HG03558 (cell line): ENCODE measurements around the gene SFMBT2.
"Not testable (repeated sequence)": the region's sequence is repeated elsewhere in the genome, so short reads cannot be mapped to it uniquely, and the experiment has no call there.

ENCODE experiments used
- ATAC-seq: cut with Tn5 transposase; IDR thresholded peaks from one replicate; pipeline ENCODE4 v1.9.1; 2021; ENCODE audit warnings: moderate number of reproducible peaks; ENCODE audit not compliant: unreplicated experiment; ENCODE audit errors: extremely low read depth

The SFMBT2 gene

DNA sequence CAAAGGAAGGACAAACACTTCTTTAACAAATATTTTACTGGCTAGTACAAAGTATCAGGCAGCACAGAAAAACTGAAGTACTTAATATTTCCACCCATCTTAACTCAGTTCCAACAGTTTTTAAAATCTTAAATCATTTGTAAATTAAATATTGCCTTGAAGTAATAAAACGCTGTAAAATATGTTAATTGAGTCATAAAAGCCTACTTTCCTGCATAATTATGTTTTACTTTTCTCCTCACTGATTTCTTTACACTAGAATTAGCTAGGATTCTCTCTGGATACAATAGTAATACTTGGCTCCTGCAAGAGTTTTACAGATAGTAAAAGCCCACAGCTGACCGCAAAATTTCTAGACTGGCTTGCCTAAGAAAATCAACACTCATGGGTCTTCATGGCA, 74.9 kb downstream of the SFMBT2 start:
- no peak for ATAC-seq

DNA sequence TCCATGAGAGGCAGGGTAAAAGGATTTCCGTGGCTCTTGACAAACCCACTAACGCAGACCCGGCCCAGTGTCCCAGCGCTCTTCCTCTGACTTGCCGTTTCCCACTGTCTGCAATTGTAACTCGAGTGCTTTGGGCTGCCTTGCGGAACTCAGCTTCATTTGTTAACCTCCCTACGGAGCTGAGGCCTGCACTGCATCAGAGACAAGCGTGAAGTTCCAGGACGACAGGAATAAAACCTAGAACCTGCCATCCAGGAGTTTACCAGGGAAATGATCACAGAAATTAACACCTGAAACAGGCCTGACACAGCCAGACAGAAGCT, 76.2 kb downstream of the SFMBT2 start:
- no peak for ATAC-seq

DNA sequence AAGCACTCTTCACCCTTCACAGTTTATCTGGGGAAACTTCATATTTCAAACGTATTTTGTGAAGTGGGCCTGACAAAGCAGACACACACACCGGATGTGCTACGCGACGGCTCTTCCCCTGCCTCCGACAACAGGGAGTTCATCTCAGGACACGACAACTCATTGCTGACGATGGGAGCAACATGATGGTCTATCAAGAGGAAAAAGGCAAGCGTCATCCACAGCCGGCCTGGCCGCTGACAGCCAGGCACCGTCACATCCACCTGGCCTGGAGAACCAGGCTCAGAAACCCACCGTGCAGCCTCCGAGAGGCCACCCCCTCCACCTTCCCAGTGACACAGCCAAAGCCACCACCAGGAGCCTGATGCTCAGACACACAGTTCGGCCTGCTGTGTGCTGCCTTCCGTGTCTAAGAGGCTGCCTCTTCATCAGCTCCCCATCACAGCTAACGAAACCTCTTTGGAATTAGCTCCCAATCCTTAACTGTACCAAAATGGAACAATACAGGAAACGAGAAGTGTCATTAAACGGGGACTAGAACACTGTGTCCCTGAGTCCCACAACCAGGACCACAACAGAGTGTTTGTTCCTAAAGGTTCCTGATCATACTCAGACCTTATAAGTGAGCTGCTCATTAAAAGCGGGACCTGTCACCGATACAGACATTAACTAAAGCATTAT, 76.7 kb downstream of the SFMBT2 start:
- ATAC-seq: no peak

DNA sequence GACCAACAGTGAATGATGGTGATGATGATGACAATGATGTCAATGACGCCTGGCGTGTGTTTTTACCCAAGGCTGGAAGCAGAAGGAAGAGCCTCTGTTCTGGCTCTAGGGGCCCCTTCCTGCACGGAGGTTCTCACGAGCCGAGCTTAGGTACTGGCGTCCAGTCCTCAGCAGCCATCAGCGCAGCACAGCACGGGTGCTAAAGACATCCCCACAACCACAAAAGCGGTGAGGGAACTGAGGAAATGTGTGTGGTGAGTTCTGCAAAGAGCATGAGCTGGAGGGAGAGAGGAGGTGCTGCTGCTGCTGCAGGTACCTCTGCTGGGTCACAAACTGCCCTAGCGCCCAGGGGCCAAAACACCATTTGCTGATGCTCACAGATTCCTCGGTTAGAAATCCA, 81.6 kb downstream of the SFMBT2 start:
- no peak for ATAC-seq

DNA sequence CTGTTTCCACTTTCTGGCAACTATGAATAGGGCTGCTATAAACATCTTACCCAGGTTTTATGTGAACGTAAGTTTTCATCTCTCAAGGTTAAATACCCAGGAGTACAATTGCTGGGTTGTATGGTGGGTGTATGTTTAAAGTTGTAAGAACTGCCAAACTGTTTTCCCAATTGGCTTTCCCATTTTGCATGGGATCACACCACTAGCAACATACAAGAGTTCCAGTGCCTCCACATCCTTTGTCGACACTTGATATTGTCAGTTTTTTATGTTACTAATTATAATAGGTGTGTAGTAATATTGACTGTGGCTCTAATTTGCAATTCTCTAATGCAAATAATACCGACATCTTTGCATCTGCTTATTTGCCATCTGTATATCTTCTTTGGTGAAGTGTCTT, 82.9 kb downstream of the SFMBT2 start:
- no peak for ATAC-seq

DNA sequence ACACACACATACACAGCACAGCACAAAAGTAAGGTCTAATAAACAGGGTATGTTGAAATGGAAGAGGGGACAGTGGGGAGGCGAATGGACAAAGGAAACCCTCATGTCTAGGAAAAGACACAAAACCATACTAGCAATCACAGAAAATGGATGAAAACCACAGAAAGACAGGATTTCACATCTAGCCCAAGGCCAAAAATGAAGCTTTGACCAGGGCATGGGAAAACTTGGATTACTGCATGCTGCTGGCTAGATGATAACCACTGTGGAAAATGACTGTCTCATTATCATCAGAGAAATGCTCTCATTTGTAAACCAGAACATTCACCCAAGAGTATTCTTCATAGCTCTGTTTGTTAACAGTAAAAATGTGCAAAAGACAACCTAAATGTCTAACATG, 88.2 kb downstream of the SFMBT2 start:
- no peak for ATAC-seq

DNA sequence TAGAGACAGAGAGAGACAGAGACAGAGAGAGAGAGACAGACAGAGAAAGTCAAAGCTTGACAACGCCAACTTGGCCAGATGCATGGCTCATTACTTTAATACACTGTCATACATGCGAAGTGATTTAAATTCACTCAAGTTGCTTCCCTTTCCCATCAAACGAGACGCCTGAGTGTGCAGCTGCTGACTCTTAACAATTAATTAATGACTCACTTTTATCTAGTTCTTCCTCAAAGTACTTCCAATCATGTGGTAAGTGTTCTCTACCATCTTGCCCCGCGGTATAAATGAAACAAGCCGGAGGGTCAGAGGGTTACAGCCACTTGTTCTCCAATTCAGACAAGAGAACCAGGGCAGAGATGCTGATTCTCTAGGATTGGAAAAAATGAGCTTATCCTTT, 90.8 kb downstream of the SFMBT2 start:
- ATAC-seq: no peak

DNA sequence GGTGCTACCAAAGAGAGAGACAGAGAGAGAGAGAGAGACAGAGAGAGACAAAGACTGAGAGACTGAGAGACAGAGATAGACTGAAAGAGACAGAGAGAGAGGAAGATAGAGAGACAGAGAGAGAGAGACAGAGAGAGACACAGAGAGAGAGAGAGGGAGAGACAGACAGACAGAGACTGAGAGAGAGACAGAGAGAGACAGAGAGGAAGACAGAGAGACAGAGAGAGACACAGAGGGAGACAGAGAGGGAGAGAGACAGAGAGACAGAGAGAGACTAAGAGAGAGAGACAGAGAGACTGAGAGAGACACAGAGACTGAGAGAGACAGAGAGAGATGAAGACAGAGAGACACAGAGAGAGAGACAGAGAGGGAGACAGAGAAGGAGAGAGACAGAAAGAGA, 91.2 kb downstream of the SFMBT2 start:
- ATAC-seq: no peak

DNA sequence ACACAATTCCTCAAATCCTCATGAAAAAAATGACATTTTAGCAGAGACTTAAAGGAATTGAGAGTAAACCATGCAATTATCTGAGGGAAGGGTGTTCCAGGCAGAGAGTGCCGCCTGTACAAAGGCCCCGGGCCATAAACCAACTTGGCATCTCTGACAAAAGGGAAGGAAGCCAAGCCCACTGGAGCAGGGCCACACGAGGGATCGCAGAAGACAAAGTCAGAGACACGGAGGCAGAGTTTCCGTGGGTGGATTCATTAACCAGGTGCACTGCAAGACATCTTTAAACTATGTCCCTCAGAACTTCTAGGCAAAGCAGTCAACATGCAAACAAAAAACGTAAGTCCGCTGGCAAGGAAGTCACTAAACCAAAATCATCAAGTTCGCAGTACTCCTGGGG, 92.0 kb downstream of the SFMBT2 start:
- no peak for ATAC-seq

DNA sequence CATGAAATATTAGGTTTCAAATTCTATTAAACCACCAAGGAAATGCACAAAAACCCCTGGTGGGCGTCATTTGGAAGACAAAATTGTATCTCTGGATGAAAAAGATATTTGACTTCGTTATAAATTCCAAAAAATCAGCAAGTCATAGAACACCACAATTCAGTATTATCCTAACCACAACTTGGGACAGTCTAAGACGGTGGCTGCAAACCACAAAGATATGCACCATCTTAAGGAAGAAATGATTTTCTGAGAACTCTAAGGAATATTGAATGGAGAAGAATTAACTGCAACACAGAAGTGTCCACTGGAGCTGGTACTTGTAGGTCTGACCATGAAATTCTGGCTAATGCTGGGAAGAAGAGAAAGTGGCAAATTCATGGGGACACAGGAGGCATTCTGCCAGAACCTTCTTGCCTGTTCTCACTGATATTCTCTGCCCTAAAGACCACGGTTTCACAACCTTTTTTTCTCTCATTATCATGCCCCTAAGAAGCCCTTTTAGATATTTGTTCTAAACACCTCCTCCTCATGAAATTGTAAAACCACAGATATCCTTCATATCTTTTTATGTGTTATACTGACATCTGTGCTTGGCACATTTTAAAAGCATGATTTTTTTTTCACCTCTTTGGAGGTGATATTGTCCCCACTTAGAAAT, 92.9 kb downstream of the SFMBT2 start:
- no peak for ATAC-seq

DNA sequence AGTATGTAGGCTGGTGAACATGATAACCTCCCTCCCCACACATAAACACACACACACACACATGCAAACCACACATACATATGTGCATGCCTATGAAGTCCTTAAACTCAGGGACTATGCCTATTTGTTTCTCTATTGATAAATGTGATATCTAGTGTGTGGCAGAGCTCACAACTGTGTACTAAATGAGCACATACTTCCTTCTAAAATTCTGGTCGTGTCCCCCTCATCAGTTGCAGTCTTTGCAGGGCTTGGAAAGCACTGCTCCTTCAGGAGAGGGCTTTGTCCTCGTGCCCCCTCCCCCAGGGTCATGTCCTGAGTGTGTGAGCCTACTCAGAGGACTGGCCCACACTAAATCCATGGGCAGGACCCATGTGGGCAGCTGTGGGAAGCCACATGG, 94.0 kb downstream of the SFMBT2 start:
- ATAC-seq: no peak

DNA sequence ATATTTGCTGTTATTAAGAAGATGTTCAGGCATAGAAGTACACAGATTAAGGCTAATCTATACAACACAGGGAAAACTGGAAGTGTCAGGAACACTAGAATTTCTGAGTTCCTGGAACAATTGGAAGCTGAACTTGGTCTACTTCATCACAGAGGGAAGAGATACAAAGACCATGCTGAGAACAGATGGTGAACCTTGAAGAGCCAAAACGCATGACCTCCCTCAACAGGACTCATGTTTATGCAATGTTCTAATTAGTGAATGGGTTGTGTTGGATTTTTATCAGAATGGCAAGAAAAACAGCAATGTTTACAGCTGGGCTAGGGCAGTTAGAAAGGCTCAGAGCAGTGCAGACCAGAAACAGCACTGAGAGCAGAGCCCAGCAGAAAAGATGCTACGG, 94.9 kb downstream of the SFMBT2 start:
- ATAC-seq: no peak

DNA sequence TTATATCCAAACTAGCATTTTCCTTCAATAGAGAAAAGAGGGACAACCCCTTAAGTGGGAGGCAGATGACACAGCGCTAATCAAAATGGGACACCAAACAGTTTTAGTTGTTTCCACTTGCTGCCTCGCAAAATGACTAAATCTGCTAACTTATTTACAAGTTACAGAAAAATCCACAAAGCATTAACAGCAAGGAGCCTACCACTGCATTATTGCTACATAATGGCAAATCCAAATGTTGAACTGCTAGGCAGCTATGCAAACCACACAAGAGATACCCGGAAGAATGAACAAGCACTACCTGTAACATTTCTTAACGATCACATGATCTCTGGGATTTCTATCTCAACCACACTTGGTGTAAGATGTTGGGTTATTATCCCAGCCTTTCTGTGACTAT, 96.7 kb downstream of the SFMBT2 start:
- ATAC-seq: no peak

DNA sequence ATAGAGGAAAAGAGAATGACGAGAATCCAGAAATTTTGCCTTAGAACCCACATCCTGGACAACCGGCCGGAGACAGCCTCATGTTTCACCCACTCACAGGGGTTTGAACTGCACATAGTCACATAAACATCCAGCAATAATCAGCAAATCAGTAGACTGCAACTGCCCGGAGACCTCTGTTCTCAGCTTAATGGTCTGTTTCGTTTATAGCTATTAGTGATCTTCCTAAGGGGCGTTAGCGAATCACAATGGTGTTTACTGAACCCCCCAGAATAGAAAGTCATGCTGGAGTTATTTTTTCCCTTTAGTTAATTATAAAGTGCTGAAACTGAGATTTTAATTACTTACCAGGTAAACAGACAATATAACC, 98.4 kb downstream of the SFMBT2 start:
- no peak for ATAC-seq

DNA sequence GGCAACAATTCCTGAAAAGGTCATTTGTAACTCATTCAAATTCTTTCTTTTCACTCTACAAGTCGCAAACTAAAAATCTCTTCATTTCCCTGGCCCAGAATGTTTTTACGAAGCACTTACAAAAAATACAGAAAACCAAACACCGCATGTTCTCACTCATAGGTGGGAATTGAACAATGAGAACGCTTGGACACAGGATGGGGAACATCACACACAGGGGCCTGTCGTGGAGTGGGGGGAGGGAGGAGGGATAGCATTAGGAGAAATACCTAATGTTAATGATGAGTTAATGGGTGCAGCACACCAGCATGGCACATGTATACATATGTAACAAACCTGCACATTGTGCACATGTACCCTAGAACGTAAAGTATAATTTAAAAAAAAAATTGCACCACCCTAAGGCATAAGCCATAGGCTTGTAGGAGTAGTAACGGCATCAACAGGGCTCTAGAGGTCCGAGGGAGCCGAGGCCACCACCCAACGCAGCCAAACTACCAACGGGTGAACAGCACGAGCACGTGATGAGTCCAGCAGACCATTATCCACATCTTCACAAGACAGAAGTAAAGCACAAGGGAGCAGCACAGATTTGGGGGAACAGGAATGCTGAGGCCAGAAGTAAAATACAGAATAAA, 98.9 kb downstream of the SFMBT2 start:
- ATAC-seq: not testable (repeated sequence)

DNA sequence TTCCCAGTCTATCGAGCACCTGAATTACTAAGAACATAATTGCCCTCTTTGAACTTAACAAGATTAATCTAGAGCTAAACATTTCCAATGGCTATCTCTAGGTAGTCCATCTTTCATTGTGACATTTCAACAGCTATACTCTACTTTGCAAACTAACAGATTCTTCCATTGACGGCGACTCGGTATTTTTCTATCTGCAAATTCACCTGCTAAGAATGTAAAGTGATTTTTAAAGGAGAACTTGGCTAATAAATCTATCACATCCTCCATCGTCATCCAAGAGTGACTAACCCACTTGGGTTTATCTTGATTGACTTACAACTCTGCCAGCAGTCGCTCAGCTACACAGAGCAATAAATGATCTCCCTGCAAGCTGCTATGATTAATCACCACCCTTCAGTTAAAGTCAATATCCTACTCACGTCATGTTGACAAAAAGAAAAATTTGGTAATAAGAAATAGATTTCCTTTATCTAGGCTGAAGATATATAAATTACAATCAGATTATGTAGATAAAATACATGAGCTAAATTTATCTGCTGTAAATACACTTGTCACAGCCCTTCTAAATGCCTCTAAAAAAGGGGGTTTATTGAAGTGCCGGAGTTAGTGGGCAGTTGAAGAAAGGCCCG, 99.5 kb downstream of the SFMBT2 start:
- ATAC-seq: no peak

DNA sequence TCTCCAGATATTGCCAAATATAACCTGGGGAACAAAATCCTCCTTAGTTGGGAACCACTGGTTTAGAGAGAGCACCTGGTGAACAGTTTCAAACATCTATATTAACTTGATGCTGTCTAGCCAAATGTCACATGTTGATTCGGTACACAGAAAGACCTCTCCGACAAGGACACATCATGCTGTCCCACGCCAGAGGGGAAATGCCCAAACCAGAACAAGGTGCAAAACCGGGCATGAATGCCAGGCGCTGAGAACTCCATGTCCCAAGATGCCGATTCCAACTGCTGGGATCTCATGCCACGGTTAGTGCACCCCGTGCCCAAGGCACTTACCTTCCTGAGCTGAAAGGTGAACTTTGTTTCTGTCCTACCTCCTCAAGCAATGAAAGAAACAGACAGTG, 100.8 kb downstream of the SFMBT2 start:
- ATAC-seq: no peak

DNA sequence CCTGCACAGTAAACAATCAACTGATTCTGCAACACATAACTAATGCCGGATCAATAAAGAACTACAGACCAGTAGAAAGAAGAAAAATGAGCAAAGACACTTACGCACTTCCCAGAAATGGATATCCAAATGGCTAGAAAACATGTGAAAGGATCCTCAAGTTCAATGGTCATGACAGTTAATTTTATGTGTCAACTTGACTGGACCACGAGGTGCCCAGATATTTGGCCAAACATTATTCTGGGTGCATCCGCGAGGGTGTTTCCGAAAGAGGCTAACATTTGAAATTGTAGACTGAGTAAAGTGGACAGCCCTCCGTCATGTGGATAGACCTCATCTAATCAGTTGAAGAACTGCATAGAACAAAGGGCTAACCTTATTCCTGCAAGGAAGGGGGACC, 102.0 kb downstream of the SFMBT2 start:
- ATAC-seq: no peak

DNA sequence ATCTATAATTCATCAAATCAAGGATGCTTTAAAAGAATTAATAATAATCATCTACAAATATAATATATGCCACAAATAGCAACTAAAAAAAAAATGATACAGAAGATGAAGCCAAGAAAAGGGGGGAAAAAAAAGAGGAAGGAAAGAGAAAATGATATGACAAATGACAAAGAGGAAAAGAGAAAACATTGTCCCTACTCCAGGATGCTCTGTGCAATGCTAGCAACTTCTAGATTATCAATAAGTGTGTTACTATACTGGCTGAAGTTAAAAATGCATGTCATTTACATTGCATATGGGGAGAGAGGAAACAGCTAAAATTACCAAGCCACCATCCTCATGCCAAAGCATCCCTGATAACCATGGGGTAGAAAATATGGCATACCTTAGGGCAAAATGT, 104.2 kb downstream of the SFMBT2 start:
- ATAC-seq: no peak

DNA sequence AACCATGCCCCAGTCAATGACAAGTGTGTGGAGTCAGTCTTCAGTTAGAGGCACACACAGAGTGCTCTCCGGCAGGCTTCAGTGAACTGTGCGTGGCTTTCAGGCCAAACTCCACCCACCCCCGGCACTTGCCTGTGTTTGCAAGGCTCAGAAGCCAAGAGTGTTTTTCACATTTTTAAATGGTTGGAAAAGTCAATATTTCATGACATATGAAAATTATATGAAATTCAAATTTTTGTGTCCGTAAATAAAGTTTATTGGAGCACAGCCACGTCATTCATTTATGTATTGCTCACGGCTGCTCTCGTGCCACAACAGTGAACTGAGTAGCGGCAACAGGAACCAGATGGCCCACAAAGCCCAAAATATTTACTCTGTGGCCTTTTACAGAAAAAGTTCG, 104.7 kb downstream of the SFMBT2 start:
- no peak for ATAC-seq

DNA sequence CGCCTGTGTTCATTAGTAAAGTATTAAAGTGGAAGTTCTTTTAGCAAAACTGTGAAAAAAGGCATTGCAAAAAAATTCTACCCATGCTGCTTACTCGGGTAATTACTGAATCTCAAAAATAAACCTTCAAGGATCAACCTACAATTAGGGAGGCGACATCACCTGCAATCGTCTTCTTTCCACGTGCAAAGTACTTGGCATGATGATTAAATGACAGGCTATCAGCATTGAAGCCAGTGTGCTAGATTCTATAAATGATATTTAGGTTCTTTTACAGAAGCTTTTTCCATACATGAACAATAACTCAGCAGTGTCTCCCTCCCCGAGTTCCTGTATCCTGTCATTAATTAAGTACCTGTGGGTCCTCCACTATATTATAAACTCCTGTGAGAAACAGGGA, 105.8 kb downstream of the SFMBT2 start:
- no peak for ATAC-seq

DNA sequence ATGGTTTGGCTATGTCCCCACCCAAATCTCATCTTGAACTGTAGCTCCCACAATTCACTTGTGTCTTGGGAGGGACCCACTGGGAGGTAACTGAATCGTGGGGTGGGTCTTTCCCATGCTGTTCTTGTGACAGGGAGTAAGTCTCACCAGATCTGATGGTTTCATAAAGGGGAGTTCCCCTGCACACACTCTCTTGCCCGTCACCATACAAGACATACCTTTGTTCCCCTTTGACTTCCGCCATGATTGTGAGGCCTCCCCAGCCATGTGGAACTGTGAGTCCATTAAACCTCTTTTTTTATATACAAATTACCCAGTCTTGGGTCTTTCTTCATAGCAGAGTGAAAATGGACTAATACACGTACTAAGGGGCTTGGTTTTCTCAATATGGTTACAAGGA, 106.7 kb downstream of the SFMBT2 start:
- no peak for ATAC-seq
